ENCODE data around the gene MIR17HG.
"Not testable (repeated sequence)": the region's sequence is repeated elsewhere in the genome, so short reads cannot be mapped to it uniquely, and the experiment has no call there.

MIR17HG gene

GRCh38 chr13:91347202-91347995, at the start of gene MIR17HG:
TSS of gene MIR17HG (plus strand) at chr13:91347687.
- in situ Hi-C loops (cut with MboI; ENCODE audit: low sequenced_read_pairs) = no loop called here

DNA sequence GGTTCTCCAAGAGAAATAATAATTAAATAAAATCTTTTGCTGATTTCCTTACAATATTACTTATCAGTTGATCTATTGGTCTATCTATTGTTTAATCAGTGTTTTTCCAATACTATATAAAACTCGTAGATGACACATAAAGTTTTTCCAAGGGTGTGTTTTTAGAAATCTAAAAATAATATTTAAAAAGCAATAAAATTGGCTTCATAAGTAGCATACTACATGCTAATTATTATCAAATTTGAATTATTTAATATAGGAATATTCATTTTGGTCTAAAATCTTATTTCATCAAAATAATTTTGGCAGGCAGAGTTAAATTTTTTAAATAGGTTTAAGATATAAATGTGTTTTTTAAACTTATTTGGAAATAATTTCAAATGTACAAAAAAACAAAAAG, 49.4 kb upstream of the MIR17HG start:
- in situ Hi-C loops (cut with MboI; ENCODE audit: low sequenced_read_pairs) = no loop called here

DNA sequence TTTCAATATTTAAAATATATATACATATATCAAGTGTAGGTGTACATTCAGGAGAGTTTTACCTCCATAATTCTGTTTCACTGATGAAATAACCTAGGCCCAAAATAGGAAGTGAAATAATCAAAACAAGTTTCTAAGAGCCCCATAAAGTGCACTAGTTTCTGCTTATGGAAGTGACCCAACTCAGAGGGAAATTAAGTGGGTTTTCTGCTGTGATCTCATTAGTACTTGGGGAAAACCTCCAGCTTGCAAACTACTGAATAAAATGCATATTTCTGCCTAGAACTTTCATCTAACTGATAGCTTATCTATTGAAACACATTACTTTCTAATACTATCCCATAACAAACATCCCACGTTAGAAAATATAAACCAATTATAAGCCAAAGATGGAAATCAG, 45.4 kb upstream of the MIR17HG start:
- in situ Hi-C loops (cut with MboI; ENCODE audit: low sequenced_read_pairs) = no loop called here

- in situ Hi-C loops (cut with MboI; ENCODE audit: low sequenced_read_pairs) = no loop called here
Observed at GRCh38 chr13:91303031-91303430, 44.5 kb upstream of the MIR17HG start.

DNA sequence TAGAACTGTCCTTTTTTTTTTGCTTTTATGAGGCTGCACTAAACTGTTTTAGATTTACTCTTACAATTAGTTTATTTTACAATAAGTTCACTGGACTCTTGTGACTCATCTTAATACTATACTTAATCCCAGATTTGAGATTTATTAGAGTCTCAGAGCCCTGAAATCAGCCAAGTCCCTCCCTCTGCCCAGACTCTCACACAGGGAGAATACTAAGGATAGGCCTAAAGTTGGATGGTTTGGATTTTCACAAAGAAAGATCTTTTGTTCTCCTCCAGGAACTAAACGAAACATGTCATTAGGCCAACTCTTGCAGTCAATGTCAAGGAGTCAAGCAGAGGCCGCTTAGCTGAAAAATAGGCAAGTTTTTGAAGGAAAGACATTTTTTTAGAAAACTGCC, 42.7 kb upstream of the MIR17HG start:
- in situ Hi-C loops (cut with MboI; ENCODE audit: low sequenced_read_pairs) = no loop called here

- in situ Hi-C loops (cut with MboI; ENCODE audit: low sequenced_read_pairs) = no loop called here
Observed at GRCh38 chr13:91305652-91306051, 41.8 kb upstream of the MIR17HG start.

DNA sequence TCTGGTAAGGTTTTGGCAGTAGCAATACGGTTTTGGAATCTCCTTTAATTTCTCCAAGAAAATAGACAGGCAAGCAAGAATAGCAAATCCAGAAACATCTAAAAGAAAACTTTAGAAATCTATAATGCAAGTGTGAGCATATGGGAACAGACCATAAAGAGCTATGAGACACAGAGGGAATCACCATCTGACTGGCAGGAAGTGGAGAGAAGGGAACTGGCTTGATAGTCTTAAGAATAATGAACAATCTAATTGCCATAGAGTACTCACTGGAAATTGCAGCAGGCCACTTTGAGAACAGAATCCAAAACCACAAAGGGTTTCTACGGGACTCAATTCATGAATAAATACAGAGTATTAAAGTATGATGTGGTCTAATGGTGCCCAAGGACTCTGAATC, 39.6 kb upstream of the MIR17HG start:
- in situ Hi-C loops (cut with MboI; ENCODE audit: low sequenced_read_pairs) = no loop called here

DNA sequence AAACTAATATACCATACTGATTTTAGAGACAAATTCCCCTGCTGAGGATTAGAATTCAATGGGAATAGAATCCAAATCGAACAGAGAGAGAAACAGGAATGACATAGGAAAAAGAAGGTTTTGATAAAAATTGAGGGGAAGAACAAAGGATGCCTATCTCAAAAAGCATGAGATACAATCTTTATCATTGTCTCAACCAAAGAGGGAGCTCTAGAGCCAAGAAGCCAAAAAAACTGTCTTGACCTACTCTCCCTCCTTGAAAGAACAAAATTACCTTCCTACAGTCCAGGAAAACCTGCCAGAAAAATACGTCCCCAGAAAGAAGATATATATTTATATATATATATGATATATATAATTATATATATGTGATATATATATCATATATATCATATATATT, 39.2 kb upstream of the MIR17HG start:
- in situ Hi-C loops (cut with MboI; ENCODE audit: low sequenced_read_pairs) = no loop called here

DNA sequence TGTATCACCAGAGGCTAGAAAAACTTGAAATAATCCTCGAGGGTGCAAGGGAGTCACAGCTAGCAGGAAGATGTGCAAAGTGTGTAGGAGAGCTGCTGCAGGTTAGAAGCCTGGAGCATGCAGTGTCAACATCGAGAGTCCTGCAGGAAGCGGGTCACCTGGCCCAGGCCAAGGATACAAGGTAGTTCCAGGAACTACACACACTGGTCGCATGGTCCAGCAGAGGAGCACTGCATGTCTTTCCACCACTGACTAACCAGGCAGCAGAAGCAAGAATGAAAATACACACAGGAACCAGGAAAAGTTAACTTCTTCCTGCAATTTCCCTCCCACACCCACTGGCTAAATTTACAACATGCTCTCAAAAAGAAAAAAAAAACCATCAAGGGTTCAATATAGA, 36.0 kb upstream of the MIR17HG start:
- in situ Hi-C loops (cut with MboI; ENCODE audit: low sequenced_read_pairs) = no loop called here

DNA sequence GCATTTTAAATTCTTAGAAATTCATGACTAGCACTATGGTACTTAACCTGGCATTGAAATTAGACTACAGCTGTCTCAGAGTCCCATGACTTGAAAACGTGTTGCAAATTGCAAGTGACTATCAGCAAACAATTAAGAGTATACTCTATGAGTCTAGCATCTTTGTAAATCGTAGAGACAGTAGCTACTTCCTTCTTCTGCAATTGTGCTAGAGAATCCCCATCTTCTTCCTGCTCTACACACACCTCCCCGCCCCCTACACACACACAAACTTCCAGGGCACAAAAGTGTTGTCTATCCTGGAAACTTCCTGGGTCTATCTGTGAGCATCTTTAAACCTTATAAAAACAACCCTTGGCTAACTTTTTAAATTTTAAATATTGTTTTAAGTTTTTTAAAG, 35.2 kb upstream of the MIR17HG start:
- in situ Hi-C loops (cut with MboI; ENCODE audit: low sequenced_read_pairs) = no loop called here

GRCh38 chr13:91313103-91313502, 34.4 kb upstream of the MIR17HG start:
- in situ Hi-C loops (cut with MboI; ENCODE audit: low sequenced_read_pairs) = no loop called here

DNA sequence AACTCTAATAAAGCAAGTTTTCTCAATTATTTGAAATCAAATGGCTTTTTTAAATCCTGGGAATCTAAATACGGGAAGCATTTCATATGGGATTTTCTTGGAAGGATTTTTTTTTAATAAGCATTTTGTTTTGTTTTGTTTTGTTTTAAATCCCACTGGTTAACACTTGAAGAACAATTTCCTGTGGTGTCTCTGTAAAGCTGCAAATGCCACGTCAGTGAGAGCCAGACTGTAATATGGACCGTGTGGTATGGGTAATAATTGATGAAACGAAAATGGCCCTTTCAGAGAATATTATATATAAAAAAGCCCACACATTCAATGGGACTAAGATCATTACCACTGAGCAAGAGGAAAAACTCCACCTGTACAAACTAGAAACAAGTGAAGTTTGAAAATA, 33.9 kb upstream of the MIR17HG start:
- in situ Hi-C loops (cut with MboI; ENCODE audit: low sequenced_read_pairs) = no loop called here

- in situ Hi-C loops (cut with MboI; ENCODE audit: low sequenced_read_pairs) = no loop called here
Observed at GRCh38 chr13:91314888-91315287, 32.6 kb upstream of the MIR17HG start.

DNA sequence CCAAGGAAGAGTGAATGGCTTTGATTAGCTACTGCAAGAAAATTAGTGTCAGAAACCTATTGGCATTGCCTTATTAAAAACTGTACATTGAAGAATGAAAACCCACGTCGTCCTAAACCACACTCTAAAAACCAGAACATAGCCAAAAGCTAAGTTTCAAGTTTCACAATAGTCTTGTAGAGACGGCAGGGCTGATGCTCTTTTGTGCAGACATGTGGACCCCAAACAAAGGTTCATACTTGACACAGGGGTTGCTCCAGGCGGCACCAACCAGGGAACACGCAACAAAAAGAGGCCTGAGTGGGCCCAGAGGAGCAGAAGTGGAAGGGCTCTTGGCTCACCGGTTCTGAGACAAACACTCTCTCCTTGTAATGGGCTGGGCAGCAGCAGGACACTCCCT, 28.6 kb upstream of the MIR17HG start:
- in situ Hi-C loops (cut with MboI; ENCODE audit: low sequenced_read_pairs) = no loop called here

DNA sequence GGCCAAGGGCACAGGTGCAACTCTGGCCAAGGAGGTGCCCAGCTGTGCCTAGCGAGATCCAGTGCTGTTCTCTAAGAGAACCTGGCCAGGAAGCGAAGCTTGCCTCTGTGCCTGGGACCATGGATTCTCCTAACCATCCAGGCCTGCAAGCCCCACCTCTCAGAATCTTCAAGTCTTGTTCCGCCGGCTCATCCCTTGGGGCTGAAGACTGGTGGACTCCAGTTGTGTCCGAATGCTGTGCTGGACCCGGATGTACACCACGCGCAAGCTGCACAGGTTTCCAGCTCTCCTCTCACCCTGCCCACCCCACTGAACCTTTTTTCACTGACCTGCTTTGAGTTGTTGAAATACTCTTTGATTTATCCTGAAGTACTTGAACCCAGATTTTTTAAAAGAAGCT, 27.5 kb upstream of the MIR17HG start:
- in situ Hi-C loops (cut with MboI; ENCODE audit: low sequenced_read_pairs) = no loop called here

DNA sequence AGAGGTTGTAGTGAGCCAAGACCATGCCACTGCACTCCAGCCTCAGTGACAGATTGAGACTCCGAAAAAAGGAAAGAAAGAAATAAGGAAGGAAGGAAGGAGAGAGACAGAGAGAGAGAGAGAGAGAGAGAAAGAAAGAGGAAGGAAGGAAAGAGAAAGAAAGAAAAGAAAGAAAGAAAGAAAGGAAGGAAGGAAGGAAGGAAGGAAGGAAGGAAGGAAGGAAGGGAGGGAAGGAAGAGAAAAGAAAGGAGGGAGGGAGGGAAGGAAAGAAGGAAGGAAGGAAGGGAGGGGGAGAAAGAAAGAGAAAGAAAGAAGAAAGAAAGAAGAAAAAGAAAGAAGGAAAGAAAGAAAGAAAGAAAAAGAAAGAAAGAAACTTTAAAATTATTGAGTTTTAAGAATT, 26.5 kb upstream of the MIR17HG start:
- in situ Hi-C loops (cut with MboI; ENCODE audit: low sequenced_read_pairs) = not testable (repeated sequence)

GRCh38 chr13:91323349-91323748, 24.1 kb upstream of the MIR17HG start:
- in situ Hi-C loops (cut with MboI; ENCODE audit: low sequenced_read_pairs) = no loop called here

- in situ Hi-C loops (cut with MboI; ENCODE audit: low sequenced_read_pairs) = no loop called here
Observed at GRCh38 chr13:91326146-91326545, 21.3 kb upstream of the MIR17HG start.

GRCh38 chr13:91328726-91329125, 18.8 kb upstream of the MIR17HG start:
- in situ Hi-C loops (cut with MboI; ENCODE audit: low sequenced_read_pairs) = no loop called here

DNA sequence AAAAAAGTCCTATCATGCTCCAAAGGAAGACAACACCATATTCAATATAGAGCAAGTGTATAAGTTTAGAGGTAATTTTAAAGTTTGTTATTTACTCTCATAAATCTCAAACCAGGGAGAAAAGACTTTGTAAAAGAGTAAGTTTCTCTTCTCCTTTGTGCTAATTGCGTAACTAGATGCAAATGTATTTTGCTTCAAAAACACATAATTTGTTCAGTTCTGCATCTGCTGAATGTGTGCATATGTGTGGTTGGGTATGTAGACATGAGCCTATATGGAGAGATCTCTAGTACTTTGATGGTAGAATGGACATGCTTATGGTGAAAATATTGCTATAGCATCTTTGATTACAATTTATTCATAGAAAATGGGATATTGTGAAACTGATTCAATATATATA, 17.8 kb upstream of the MIR17HG start:
- in situ Hi-C loops (cut with MboI; ENCODE audit: low sequenced_read_pairs) = no loop called here

DNA sequence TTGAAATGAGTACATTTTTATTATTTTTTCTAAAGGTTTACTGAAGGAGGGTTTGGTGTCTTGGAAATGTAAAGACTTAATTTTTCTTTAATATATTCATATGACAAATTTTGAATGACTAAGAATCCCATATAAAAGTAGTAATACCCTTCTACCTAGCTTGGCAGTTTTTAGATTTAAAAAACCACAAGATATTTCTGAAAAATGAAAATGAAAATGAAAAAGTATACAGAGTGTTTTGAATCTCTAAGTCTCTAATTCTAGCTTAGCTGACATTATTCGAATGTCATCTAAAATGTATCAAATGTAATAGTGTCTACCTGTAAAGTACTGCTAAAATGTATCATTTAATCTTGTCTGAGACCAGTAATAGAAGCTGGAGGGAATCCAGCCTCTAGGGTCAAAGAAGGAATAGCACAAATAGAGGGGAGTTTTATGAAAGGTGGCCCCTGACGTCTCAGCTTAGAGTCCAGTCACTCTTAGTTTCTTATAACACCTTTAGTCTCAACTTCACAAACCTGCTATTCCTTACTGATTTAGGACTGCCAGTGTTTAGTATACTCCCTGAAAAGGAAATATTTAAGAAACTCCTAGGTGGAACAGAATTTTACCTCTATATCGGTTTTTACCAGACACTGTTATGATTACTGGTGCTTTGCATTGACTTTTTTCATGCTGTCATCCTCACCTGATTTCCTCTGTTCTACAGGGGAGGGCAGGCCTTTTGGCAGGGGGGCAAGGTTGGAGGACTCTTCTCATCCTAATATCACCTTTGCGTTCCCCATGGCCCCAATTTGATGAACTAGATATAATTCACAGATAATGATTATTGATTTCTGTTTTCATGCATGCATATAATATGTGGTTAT, 16.2 kb upstream of the MIR17HG start:
- in situ Hi-C loops (cut with MboI; ENCODE audit: low sequenced_read_pairs) = no loop called here

GRCh38 chr13:91346062-91346461, 1.4 kb upstream of the MIR17HG start:
- in situ Hi-C loops (cut with MboI; ENCODE audit: low sequenced_read_pairs) = no loop called here
